DLD1 (cell line): ENCODE measurements around the gene SLC43A3.
"Not testable (repeated sequence)": the region's sequence is repeated elsewhere in the genome, so short reads cannot be mapped to it uniquely, and the experiment has no call there.

Experiments used
- in situ Hi-C: cut with HindIII; loops from 2 replicates; pipeline ENCODE4 v1.10.0; 2017; ENCODE audit warnings: low sequenced_read_pairs

SLC43A3 gene

DNA sequence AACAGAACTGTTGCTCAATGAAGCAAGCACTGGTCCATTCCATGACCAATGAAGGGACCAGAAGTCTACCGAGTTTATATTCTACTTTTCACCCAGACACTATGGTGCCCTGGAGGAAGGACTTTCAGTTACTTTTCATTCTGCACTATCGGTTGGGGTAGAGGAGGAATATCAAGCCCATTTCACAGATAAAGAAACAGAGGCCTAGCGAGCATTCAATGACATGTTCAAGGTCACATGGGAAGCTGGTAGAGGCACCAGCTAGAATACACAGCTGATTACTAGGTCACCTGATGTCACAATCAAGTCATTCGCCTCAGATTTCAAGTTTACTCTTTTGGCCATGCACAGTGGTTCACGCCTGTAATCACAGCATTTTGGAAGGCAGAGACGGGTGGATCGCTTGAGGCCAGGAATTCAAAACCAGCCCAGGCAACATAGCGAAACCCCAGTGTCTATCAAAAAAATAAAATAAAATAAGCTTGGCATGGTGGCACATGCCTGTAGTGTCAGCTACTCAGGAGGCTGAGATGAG, 18.9 kb downstream of the SLC43A3 start:
- in situ Hi-C loops: no loop called here

DNA sequence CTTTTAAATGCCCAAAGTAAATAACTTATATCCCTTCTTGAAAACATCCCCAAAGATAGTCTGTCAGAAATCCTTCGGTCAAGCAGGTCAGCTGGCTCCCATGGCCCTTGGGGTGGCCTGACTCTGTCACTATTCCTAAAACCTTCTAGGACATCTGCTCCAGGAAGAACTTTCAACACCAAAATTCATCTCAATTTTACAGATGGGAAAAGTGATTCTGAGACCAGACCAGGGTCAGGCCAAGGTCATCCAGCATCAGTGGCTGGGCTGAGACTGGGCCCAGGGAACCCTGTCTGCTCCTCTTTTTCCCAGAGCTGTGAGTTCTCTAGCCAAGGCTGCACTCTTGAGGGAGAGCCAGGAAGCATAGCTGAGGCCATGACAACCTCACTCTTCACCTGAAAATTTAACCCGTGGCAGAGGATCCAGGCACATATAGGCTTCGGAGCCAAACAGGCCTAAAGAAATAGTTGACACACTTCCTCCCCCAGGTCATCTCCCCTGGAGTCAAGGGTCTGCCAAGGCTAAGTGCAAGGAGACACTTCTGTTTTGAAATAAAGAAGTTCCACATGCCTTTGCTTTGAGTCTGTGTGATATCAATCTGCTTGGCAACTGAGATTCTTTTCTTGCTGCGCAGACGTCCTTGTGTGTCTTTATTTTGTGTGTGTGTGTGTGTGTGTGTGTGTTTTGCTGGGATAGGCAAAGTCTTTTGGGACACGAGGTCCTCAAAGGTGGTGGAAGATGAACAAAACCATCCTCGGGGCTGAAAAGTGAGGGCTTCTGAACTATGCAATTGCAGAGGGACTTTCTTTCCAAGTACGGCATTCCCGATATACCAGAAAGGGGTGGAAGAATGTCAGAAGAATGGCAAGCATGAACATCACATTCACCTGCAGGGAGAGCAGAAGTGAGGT, 19.7 kb downstream of the SLC43A3 start:
- in situ Hi-C loops: no loop called here

DNA sequence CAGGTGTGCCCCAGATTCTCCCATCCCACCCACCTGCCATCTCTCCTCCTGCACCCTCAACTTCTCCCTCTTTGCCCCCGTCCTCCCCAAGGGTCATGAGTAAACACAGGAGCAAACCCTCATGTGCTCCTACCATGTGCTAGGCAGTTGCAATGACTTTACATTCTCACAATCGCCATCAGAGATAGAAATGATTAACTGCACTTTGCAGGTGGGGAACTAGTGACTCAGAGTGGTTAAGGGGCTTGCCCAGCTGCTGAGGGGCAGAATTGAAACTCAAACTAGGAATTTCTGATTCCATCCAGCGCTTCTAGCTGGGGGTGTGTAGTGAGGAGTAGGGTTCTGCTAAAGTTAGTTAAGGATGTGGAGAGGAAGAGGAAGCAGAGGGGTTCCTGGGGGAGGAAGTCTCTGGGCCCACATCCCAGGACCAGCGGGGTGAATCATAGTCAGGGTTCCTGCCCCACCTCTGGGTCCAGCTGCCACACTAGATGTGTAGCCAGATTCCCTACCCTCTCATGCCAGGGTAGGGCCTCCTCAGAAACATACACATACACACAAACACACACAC, 20.5 kb downstream of the SLC43A3 start:
- in situ Hi-C loops: no loop called here

DNA sequence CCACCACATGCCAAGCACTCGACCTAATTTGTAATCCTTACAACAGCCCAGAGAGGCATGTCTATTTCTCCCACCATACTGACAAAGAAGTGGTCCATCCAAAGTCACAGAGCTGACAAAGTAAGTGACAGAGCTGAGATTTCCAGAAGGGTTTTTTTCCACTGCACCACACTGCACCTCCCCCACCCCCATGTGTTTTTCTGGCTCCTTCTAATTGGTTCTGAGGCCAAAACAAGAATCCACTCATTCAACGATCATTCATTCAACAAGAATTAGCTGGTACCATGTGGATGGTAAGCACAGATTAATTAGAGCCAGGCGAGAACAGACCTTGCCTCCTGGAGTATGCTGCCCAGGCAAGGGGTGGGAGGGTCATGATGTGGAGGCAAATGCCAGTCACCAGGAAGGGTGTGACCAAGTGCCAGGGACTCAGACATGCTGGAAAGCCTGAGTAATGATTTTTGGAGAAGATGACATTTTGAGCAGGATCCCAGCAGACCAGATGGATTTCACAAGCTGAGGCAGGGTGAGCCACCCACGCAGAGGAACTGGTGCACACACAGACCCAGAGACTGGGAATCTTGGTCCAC, 21.6 kb downstream of the SLC43A3 start:
- in situ Hi-C loops: no loop called here

DNA sequence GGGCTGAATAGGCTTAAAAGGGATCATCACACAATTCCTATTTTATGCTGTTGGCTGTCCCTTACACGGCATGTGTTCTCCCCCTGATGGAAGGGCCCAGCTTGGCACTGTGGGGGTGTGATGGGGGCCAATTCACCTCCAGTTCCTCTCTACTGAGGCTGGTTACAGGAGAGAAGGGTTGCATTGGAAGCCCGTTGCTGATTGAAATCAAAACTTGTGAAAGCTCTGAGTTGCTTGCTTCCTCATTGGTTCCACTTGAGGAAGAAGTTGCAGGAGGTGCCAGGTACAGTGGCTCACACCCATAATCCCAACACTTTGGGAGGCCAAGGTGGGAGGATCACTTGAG, 23.1 kb downstream of the SLC43A3 start:
- in situ Hi-C loops: no loop called here

DNA sequence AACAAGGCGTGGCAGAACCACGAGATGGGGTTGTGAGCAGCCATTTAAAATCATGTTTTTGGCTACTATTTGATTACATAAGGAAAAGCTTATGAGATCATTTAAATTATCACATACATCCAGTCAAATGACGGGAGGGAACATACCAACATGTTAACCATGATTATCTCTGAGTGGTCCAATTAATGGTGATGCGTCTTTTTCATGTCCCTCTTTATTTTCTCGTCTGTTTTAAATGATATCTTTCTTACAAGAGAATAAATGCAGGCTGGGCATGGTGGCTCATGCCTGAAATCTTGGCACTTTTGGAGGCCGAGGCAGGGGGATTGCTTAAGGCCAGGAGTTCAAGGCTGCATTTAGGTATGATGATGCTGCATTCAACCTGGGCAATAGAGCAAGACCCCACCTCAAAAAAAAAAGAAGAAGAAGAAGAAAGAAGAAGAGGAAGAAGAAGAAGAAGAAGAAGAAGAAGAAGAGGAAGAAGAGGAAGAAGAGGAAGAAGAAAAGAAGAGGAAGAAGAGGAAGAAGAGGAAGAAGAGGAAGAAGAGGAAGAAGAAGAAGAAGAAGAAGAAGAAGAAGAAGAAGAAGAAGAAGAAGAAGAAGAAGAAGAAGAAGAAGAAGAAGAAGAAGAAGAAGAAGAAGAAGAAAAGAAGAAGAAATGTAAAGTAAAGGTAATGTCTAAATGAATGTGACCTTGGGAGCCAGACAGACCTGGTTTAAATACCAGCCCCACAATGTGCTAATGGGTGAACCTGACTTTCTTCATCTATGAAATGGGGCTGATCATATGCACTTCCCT, 23.7 kb downstream of the SLC43A3 start:
- in situ Hi-C loops: not testable (repeated sequence)

DNA sequence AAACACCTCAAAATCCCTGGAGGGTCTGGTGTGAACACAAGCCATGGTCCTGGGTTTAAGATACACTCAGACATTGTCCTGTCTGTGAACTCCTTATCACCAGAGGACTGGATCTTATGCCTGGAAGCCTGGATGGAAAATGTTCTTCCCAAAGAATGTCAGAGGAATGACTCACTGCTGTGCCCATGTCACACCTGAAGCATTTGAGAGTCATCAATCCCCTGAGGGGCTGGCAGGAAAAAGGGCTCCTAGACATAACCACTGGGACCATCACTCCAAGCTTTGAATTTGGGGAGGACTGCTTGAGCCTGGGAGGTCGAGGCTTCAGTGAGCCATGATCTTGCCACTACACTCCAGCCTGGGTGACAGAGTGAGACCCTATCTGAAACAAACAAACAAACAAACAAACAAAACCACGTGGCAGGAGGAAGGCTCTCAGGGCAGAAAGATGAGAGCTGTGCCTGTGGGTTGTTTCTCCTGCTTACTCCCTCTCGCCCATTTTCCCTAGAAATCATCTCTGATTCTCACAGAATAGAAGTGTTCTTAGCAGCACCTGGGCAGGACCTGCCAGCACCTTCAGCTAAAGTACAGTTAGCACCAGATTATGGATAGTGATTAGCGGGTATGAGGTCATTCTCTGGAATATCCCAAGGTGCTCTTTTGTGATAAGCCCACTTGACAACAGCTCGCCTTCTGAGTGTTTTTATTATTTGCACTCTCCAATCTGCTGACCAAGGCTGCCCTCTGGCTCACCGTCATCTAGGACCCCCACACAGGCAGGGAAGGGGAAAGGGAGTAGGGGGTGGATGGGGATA, 24.5 kb downstream of the SLC43A3 start:
- in situ Hi-C loops: no loop called here

DNA sequence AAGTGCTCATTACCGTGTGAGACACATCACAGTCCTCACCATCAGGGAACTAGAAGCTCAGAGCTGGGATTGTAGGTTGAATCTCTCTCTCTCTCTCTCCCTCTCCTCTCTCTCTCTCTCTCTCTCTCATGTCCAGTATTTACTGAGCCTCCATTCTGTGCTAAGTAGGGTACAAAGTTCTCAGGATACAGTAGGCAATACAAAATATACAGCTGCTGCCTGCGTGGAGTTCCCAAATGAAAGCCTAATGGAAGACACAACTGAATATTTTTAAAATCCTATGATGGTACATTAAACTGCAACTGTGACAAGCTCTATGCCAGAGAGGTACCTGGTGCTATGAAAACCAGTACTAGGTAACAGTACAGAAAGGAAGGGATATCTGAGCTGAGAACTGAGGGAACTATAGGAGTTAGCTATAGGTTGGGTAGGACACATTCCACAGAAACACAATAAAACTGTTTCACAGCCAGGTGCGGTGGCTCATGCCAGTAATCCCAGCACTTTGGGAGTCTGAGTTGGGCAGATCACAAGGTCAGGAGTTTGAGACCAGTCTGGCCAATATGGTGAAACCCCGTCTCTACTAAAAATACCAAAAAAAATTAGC, 26.8 kb downstream of the SLC43A3 start:
- in situ Hi-C loops: no loop called here

DNA sequence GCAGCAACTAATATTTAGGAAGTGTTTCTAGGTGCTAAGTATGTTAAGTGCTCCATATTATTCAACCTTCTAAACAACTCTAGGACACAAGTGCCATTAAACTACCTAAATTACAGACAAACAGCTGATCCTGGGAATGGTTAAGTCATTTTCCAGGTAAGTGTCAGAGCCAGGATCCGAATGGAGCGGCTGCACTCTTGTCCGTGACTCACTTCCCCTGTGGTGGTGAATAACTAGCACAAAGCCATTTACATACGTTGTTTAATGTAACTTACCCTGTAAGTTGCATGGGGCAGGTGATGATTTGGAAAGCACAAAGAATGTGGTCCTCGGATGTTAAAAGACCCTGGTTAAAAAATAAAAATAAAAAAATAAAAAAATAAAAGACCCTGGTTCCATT, 27.7 kb downstream of the SLC43A3 start:
- in situ Hi-C loops: no loop called here

DNA sequence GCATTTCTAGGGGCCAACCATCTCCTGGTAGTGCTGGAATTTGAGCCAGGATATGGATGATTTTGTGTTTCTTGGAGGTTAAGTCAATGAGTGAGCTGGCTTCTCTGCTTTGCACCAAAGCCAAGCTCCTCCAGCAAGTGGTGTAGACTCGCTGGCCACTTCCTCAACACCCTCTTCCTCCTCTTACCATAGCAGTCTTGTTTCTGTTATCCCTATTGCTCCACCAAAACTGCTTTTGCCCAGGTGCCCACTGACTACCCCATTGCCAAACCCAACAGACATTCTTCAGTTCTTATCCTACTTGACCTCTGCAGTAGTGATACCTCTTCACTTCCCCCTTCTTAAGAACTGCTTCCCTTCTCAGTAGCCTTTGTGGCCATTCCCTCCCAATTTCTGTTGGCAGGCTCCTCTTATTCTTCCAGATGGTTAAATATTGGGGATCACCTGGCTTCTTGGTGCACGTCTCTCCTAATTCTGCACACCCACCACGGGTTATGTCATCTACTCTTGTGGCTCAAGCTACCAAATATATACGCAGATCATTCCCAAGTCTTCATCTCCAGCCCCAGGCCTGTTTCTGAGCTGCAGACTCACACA, 29.4 kb downstream of the SLC43A3 start:
- in situ Hi-C loops: no loop called here

DNA sequence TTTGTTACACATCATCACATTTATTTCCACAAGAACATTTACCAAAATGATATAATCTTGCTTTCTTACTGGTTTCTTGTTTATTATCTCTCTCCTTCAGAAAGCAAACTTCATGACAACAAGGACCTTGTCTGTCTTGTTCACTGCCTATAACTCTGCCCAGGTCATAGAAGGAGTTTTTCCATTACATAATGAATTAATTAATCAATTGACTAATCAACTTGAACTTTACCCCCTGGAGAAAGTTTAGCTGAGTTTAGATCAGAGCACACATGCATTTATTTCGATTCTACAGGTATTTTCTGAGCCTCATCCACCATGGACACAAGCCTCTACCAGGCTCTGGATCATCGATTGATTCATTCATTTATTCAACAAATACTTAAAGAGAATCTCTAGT, 30.2 kb downstream of the SLC43A3 start:
- in situ Hi-C loops: no loop called here

DNA sequence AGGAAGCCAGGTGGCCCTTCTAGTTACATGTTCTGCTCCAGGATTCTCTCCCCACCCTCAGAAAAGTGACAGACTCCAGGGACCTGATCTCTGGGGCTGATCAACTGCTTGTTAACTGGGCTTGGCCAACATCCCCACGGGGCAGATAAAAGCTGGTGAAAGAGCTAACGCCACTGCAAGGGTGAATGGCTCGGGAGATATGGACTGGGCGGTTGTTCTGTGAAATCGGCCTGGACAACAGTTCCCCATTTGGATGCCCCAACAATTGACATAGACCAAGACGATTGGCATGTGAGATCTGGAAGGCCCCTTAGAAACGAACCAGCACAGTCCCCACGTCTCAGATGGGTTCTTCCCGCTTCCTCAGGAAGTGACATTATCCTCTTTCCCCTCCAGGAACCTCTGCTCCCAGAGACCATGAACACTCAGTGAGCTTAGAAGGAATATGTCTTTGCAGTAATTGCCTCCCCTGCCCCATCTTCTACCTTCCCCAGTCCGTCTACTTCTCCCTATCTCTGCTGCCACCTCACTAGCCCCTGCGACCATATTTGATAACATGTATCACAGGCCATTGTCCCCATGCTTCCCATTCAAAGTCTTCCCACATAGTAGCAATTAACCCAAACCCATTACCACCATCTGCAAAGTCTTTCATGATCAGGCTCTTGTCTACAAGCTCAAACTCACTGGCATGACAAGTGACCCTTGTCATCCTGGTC, 30.9 kb downstream of the SLC43A3 start:
- in situ Hi-C loops: no loop called here

DNA sequence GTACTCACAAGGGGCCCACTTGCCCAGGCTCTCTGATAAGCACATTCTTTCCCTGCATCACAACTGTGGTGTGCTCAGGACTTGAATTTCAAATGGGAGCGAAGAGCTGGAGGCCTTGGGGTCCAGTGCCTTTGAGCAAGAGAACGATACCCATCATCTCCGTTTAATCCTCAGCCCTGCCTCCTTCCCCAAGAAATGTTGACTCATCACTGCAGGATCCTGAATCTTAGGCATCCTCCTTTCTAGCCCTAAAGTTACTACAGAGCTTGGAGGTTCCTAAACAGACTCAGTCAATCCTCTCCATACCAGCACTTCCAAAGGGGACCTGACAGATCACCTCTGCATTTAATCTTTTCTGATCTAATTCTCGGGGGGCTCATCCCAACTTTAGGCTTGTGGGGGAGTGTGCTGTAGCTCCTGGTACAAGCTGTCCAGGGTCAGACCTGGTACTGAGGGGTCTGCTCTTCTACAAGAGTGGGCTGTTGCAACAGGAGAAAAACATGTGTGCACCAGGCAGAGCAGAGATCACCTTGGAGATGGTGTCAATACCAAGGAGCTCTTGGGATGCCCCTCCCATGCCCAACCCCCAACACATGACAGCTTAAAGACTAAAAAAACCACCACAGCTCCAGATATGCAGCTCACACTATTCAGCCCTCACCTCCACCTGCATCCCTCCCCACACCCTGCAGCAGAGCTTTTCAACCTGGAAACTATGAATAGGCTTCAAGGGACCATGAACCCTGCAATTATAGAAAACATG, 32.5 kb downstream of the SLC43A3 start:
- in situ Hi-C loops: no loop called here

DNA sequence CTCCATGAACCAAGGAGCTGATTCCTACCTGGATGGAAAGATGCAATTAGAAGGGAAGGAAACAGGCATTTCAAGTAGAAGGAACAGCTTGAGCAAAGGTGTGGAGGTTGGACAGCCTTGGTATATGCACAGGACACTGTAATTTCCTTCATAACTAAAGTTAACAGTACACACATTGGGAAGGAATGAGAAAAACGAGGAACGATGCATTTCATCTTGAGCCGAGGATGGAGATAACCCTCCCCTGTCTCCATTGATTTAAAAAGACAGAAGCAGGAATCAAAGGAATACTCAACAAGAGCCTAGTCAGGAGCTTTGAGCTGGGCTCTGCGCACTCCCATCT, 34.2 kb downstream of the SLC43A3 start:
- in situ Hi-C loops: no loop called here

DNA sequence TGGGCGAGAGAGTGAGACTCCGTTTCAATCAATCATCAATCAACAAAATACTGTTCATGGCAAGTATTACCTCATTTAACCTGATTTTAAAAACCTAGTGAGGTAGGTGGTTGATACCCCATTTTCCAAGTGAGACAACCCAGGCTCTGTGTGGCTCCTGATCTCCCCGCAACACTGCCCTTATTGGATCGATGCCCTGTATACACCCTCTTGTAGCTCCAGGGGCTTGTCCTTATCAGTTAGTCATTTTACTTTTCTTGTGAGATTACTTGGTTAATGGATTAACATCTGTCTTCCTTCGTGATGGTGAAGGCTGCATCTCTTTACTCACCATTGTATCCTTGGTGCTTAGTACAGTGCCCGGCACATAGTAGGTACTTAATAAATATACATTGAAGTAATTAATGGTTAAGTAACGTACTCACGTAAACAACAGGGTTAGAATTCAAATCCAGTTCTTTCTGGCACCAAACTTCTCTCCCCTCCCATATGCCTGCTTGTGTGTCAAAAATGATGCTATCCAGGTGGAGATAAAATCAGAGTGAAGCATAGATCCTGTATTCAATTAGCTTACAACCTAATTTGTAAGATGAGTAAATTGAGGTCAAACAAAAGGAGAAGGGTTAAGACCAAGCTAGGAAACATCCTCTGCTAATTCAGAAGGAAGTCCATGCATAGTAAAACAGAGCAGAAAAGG, 34.7 kb downstream of the SLC43A3 start:
- in situ Hi-C loops: no loop called here

DNA sequence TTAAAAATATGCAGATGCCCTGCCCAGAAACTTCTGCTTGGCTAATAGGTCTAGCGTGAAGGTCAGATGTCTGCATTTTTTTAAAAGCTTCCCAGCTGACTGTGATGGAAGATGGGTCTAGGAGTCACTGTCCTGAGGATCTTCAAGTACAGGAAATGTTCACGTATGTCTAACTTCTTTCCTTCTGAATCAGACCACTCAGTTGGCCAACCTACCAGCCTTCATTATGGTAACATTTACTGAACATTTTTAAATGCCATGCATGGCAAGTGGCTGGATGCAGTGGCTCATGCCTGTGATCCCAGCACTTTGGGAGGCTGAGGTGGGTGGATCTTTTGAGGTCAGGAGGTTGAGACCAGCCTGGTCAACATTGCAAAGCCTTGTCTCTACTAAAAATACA, 35.4 kb downstream of the SLC43A3 start:
- in situ Hi-C loops: no loop called here

DNA sequence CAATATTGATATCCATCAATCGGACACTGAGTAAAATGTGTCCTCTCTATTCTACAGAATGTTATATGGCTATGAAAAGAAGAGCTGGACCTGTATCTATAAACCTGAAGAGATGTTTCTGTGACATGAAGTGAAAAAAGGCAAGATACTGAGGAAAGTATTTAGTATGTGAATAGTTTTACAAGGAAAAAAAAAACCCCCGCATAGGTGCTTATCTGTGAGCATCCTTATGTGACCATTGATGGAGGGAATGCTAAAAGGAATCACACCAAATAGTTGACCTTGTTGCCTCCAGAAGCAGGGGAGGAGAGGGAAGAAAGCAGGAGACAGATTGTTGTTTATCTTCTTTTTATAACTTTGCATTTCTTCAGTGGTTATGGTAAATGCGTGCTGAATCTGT, 35.8 kb downstream of the SLC43A3 start:
- in situ Hi-C loops: no loop called here

DNA sequence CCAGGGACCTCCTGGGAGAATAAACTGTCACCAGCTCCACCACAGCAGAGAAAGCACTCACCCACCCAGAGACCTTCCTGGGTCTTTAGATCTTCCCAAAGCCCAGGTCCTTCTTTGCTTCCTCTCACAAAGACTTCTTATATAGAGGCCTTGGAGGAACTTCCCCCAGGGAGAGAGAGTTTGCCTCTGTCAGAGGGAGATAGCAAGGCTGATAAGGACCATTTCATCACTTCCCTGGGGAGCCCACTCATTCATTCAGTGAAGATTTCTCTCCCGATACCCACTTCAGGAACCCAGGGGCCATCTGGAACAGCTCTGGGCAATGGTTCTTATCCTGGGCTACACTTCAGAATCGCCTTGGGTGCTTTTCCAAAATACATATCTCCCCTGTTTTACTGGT, 36.4 kb downstream of the SLC43A3 start, which contains the start of gene PRG2:
TSS of gene PRG2 (minus strand) at position 116 of the 400 bp plus-strand sequence. CDS start 706 bp downstream, outside the sequence.
- in situ Hi-C loops: no loop called here
